Keratinocyte (primary cell): ENCODE data around the gene FKTN.
"Not testable (repeated sequence)": the region's sequence is repeated elsewhere in the genome, so short reads cannot be mapped to it uniquely, and the experiment has no call there.

Experiments used
- EZH2 ChIP-seq: IDR thresholded peaks from one replicate; pipeline ENCODE4 v1.6.1; 2012; ENCODE audit warnings: inconsistent platforms, mild to moderate bottlenecking, low read length, moderate library complexity
- TF ChIP-seq, protein P1 (sequence below), 3 experiments: IDR thresholded peaks in 1 of 3; conservative IDR thresholded peaks in 1 of 3; optimal IDR thresholded peaks in 1 of 3; 2 replicates in 2 of 3; 3 replicates in 1 of 3; pipeline versions ENCODE3 to v1.5.1; 2011; ENCODE audit warnings: low read length in 3 of 3, mild to moderate bottlenecking in 3 of 3, moderate library complexity in 2 of 3, control low read depth in 1 of 3, inconsistent platforms in 1 of 3; ENCODE audit not compliant: insufficient read depth in 2 of 3; ENCODE audit errors: extremely low read depth in 1 of 3

DNA sequence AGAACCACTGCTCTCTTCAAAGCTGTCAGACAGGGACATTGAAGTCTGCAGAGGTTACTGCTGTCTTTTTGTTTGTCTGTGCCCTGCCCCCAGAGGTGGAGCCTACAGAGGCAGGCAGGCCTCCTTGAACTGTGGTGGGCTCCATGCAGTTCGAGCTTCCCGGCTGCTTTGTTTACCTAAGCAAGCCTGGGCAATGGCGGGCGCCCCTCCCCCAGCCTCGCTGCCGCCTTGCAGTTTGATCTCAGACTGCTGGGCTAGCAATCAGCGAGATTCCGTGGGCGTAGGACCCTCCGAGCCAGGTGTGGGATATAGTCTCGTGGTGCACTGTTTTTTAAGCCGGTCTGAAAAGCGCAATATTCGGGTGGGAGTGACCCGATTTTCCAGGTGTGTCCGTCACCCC is 23.6 kb downstream of the FKTN start:
- not testable (repeated sequence) for TF ChIP-seq EZH2
- TF ChIP-seq, protein P1, sequence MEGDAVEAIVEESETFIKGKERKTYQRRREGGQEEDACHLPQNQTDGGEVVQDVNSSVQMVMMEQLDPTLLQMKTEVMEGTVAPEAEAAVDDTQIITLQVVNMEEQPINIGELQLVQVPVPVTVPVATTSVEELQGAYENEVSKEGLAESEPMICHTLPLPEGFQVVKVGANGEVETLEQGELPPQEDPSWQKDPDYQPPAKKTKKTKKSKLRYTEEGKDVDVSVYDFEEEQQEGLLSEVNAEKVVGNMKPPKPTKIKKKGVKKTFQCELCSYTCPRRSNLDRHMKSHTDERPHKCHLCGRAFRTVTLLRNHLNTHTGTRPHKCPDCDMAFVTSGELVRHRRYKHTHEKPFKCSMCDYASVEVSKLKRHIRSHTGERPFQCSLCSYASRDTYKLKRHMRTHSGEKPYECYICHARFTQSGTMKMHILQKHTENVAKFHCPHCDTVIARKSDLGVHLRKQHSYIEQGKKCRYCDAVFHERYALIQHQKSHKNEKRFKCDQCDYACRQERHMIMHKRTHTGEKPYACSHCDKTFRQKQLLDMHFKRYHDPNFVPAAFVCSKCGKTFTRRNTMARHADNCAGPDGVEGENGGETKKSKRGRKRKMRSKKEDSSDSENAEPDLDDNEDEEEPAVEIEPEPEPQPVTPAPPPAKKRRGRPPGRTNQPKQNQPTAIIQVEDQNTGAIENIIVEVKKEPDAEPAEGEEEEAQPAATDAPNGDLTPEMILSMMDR (optimal IDR thresholded peaks at IDR 0.05 in 1 of 3, IDR thresholded peaks at IDR 0.05 in 1 of 3, conservative IDR thresholded peaks at IDR 0.05 in 1 of 3; ENCODE audit: extremely low read depth in 1 of 3, insufficient read depth in 2 of 3, low read length in 3 of 3), result not testable (repeated sequence)
